NCI-H2029 treated with DMSO at 0.1 percent for 48 hours (cell line): ENCODE results near the gene PTPN11.
"Not testable (repeated sequence)": the region's sequence is repeated elsewhere in the genome, so short reads cannot be mapped to it uniquely, and the experiment has no call there.

Experiments used
- DNase-seq: peaks from one replicate; lab custom pipeline; 2025; lab: John Stamatoyannopoulos, UW

The PTPN11 gene

GRCh38 chr12:112448165-112448564 lies 29.4 kb downstream of the PTPN11 start:
- DNase-seq: not testable (repeated sequence)

GRCh38 chr12:112450725-112451124 lies 32.0 kb downstream of the PTPN11 start:
- no peak for DNase-seq

GRCh38 chr12:112456029-112456428 lies 37.3 kb downstream of the PTPN11 start:
- DNase-seq: no peak

GRCh38 chr12:112457142-112457541 lies 38.4 kb downstream of the PTPN11 start:
- not testable (repeated sequence) for DNase-seq

GRCh38 chr12:112458330-112458729 lies 39.6 kb downstream of the PTPN11 start:
- DNase-seq: no peak

- no peak for DNase-seq
Observed at GRCh38 chr12:112458751-112459150, 40.0 kb downstream of the PTPN11 start.

GRCh38 chr12:112463478-112463877 lies 44.7 kb downstream of the PTPN11 start:
- no peak for DNase-seq

- DNase-seq: no peak
Observed at GRCh38 chr12:112464605-112465004, 45.9 kb downstream of the PTPN11 start.

GRCh38 chr12:112466011-112466422 lies 47.3 kb downstream of the PTPN11 start:
- peak; percentile 91 for DNase-seq

GRCh38 chr12:112466835-112467234 lies 48.1 kb downstream of the PTPN11 start:
- no peak for DNase-seq

- no peak for DNase-seq
Observed at GRCh38 chr12:112468046-112468445, 49.3 kb downstream of the PTPN11 start.

GRCh38 chr12:112473056-112473455 lies 54.3 kb downstream of the PTPN11 start:
- no peak for DNase-seq

GRCh38 chr12:112479413-112479812 lies 60.7 kb downstream of the PTPN11 start:
- no peak for DNase-seq

GRCh38 chr12:112480931-112481330 lies 62.2 kb downstream of the PTPN11 start:
- no peak for DNase-seq

GRCh38 chr12:112482733-112483132 lies 64.0 kb downstream of the PTPN11 start:
- DNase-seq: no peak

GRCh38 chr12:112486361-112486760 lies 67.6 kb downstream of the PTPN11 start:
- DNase-seq: no peak

GRCh38 chr12:112488257-112488876 lies 69.6 kb downstream of the PTPN11 start:
- DNase-seq: no peak

GRCh38 chr12:112489456-112489855 lies 70.7 kb downstream of the PTPN11 start:
- no peak for DNase-seq

GRCh38 chr12:112496496-112496895 lies 77.7 kb downstream of the PTPN11 start:
- no peak for DNase-seq

GRCh38 chr12:112498580-112498979 lies 79.8 kb downstream of the PTPN11 start:
- no peak for DNase-seq

- DNase-seq: no peak
Observed at GRCh38 chr12:112503512-112503911, 84.8 kb downstream of the PTPN11 start.

GRCh38 chr12:112506513-112507166 lies 87.9 kb downstream of the PTPN11 start:
- DNase-seq: no peak

GRCh38 chr12:112513471-112513870 lies 94.7 kb downstream of the PTPN11 start:
- no peak for DNase-seq

- DNase-seq: no peak
Observed at GRCh38 chr12:112514456-112514855, 95.7 kb downstream of the PTPN11 start.
